ENCODE data around the gene GRM1. TPM values are rescaled to one million over a fixed set of nuclear protein-coding genes. Genes with fewer than 3 reads are reported as not detected.

GRM1 gene
- total and polyA plus RNA-seq, 2 donors (not counting 3 experiments of a cell fraction or from before 2014, with no cell fraction given) = 0.07 TPM; not detected in 1

- dilution Hi-C loops (cut with MboI; ENCODE audit: extremely low pct_ligation_motif_present, low sequenced_read_pairs) (no loop called here), intact Hi-C loops (cut with micrococcal nuclease) (no loop called here)
- no peaks in the 10 kb centered on the region for H3K9me3 ChIP-seq (replicated peaks; ENCODE audit: control insufficient read depth, insufficient read depth, low read length)
- H2AFZ ChIP-seq (ENCODE audit: low read depth, low read length) = no peak overlapping the region
- no peak overlapping the region for H3K27ac ChIP-seq (ENCODE audit: insufficient read depth, low read depth, low read length)
- H3K4me2 ChIP-seq (ENCODE audit: insufficient read depth, low read length) = no peak overlapping the region
- ChIA-PET POLR2A (no interaction called here), CTCF (interaction anchor here (0.6 to 1.3 kb wide), 3 partner anchors 12 to 28 kb away, joined by 3 read pairs; no protein-coding TSS in a partner anchor)
- no peak for FAIRE-seq
- no peak for DNase-seq (ENCODE audit: low read depth, low spot score)
- H3K79me2 ChIP-seq (ENCODE audit: control insufficient read depth, insufficient read depth, low read length) = no peaks in the 10 kb centered on the region
- H3K4me1 ChIP-seq (ENCODE audit: control insufficient read depth, extremely low read depth, insufficient read depth, low read length) = no peaks in the 10 kb centered on the region
- no peak for TF ChIP-seq POLR2AphosphoS5 (IDR thresholded peaks at IDR 0.05; ENCODE audit: insufficient read depth, low read depth, low read length)
- TF ChIP-seq POLR2A (IDR thresholded peaks at IDR 0.05; ENCODE audit: low read depth, low read length) = no peak
- TF ChIP-seq FOS (IDR thresholded peaks at IDR 0.05; ENCODE audit: borderline replicate concordance, insufficient read depth, low read length) = no peak
- no peak for TF ChIP-seq CTCF (IDR thresholded peaks at IDR 0.05; ENCODE audit: extremely low read depth in 1 of 2, insufficient read depth in 1 of 2, low read depth in 1 of 2, low read length in 2 of 2)
- no peak for TF ChIP-seq MAX (IDR thresholded peaks at IDR 0.05; ENCODE audit: insufficient read depth, insufficient read length)
- TF ChIP-seq JUN (IDR thresholded peaks at IDR 0.05; ENCODE audit: borderline replicate concordance, insufficient read depth, insufficient read length, low read depth) = no peak
- no peak for TF ChIP-seq MYC (IDR thresholded peaks at IDR 0.05; ENCODE audit: low read depth, low read length)
- no peak for TF ChIP-seq GATA2 (IDR thresholded peaks at IDR 0.05; ENCODE audit: insufficient read depth, insufficient read length, low read depth, low read length)
- no peak for TF ChIP-seq EZH2 (IDR thresholded peaks at IDR 0.05; ENCODE audit: borderline replicate concordance, low read depth, low read length, severe bottlenecking)
- no peaks in the 10 kb centered on the region for H3K9me1 ChIP-seq (replicated peaks; ENCODE audit: control insufficient read depth, extremely low read depth, insufficient read depth, low read length)
- BruUV-seq (replicated peaks) = no TSS peak
- no peak overlapping the region for H3K9ac ChIP-seq (replicated peaks; ENCODE audit: extremely low read depth, insufficient read depth, low read length)
- H3K27me3 ChIP-seq (ENCODE audit: control insufficient read depth in 2 of 2, insufficient read depth in 2 of 2, low read length in 2 of 2) = no peaks in the 10 kb centered on the region
- no peaks in the 10 kb centered on the region for H4K20me1 ChIP-seq (replicated peaks; ENCODE audit: control insufficient read depth, extremely low read depth, insufficient read depth, low read length)
- no peaks in the 10 kb centered on the region for H3K36me3 ChIP-seq (ENCODE audit: control insufficient read depth in 2 of 2, extremely low read depth in 1 of 2, insufficient read depth in 2 of 2, low read length in 2 of 2)
- H3K4me3 ChIP-seq (replicated peaks in 1 of 3; ENCODE audit: insufficient read depth in 1 of 3, low read depth in 1 of 3, low read length in 3 of 3) = no peak overlapping the region
Measured at GRCh38 chr6:146444189-146444588, 415.3 kb downstream of the GRM1 start.

All from endothelial cell of umbilical vein (primary cell).